Hematopoietic multipotent progenitor cell treated with erythropoietin and hydrocortisone succinate and interleukin-3 and kit ligand, for 17 days (in vitro differentiated cells): Measurements from ENCODE around the gene NEK2.
"Not testable (repeated sequence)": the region's sequence is repeated elsewhere in the genome, so short reads cannot be mapped to it uniquely, and the experiment has no call there.

Source experiments
- DNase-seq: peaks from one replicate; pipeline ENCODE4 v3.0.0-alpha.2; 2015; ENCODE audit warnings: low spot score

NEK2 gene

DNA sequence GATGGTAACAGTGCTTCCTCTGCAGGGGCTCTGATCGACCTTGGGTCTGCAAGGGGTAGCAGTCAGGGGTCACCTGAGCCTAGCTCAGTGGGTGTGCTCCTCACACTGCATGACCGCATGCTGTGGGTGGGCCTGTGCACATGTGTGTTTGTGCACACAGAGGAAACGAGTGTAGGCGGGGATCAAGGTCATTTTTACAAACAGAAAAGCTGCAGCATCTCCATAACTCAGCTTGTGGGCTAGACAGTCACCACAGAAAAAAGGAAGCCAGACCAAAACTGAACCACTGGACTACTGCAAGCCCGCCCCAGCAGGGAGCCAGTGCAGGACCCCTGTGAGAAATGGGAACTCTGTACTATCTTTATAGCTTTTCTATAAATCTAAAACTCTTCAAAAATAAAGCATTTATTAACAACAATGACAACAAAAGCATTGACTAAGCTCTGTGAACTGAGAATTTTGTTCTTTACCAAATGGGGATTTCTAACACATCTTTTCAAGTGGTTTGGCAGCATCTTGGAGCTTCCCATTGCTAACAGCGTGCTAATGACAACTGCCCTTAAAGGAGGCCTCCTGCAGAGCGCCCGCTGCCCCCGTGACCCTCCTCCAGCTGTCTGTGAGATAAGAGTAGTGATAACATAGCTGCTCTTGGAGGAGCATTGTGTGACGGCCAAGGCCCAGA is 19.9 kb upstream of the NEK2 start:
- no peak for DNase-seq

DNA sequence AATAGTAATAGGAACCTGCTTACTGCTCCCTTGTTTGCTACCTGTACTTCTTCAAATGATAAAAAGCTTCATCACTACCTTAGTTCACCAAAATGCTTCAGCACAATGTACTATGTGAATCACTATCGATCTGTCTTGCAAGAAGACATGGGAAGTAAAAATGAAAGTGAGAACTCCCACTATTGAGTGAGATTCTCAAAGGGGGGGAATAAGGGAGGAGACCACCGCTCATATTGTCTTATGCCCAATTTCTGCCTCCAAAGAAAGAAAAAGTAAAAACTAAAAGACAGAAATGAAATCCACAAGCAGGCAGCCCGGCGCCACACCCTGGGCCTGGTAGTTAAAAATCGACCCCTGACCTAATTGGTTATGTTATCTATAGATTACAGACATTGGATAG is 18.5 kb upstream of the NEK2 start:
- not testable (repeated sequence) for DNase-seq

DNA sequence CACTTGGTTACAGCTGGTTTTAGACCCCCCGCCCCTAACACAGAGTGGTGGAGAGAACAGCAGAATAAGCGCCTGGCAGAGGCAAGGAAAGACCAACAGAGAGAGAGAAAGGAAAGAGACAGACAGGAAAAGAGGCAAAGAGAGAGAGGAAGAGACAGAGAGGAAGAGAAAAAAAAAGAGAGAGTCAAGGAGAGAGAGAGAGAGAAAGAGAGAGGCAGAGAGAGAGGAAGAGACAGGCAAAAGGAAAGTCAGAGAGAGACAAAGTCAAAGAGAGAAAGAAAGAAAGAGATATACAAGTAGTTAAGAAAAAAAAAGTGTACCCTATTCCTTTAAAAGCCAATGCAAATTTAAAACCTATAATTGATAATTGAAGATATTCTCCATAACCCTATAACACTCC is 13.0 kb upstream of the NEK2 start:
- no peak for DNase-seq

DNA sequence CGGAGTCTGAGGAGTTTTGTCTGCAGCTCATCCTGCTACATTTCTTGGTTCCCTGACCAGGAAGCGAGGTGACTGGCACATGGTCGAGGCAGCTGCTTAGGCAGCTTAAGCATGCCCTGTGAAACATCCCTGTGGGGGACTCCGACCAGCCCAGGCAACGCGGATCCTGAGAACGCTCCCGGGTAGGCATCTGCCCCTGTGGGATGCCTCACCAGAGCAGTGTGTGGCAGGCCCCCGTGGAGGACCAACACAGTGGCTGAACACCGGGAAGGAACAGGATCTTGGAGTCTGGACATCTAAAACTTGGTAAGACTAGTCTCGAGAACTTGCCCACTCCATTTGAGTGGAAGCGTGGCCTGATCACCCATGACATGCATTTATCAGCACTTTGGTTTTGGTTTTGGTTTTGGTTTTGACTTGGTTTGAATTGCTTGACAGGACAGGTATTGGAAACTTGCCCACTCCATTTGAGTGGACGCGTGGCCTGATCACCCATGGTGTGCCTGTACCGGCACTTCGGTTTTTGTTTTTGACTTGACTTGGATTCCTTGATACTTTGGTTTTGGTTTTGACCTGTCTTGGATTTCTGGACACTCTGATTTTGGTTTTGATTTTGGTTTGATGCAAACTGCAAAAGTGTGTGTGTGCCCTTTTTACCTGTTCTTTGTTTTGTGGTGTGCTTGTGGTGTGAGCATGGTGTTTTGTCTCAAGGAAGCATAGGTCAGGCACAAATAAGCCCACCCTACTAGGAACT is 12.2 kb upstream of the NEK2 start:
- no peak for DNase-seq

DNA sequence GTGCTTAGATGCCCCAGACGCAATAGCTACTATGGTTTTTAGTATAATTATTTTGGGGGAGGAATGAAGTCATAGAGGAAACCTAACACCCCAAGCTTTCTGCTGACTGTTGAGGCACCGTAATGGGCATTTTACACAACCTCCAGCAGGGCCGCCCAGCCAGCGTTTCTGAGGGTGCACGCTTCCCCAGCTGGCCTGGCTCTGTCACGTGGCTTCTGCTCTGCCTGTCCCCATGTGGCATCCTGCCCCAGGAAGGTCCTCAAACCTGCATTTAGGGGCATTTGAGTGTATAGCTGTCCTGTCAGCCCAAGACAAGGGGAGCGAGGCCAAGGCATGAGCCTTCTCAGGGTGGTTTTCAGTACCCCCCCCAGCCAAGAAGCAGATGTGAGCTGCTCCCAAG is 10.4 kb upstream of the NEK2 start:
- no peak for DNase-seq

DNA sequence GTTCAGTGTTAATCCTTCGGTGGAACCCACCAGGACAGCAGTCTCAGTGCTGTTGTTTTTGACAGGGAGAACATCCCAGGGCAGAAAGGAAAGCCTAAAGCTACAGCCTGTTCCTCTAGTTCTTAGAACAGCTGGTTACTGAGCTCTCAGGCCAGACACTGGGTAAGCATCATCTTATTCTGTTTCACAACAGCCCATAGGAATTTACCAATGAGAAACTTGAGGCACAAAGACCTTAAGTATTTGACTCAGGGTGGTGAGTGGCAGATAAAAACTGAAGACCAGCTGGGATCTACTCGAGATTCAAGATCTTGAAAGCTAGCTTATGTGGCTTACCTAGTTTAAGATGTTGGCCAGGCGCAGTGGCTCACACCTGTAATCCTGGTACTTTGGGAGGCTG is 9.4 kb upstream of the NEK2 start:
- no peak for DNase-seq

DNA sequence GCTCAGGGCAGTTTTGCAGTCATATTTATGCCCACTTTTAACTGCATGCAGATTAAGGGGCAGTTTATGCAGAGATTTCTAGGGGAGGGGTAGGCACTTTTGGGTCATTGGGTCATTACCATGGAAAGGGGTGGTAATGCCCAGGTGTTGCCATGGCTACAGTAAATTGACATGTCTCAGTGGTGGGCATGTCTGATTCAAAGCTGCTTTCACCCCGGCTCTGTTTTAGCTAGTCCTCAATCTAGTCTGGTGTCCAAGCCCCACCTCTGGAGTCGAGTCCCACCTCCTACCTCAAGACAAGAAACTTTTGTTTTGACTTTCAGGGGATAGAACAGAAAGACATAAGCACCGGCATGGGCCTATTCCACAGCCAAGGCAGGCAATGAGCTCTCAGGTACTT is 8.9 kb upstream of the NEK2 start:
- no peak for DNase-seq

DNA sequence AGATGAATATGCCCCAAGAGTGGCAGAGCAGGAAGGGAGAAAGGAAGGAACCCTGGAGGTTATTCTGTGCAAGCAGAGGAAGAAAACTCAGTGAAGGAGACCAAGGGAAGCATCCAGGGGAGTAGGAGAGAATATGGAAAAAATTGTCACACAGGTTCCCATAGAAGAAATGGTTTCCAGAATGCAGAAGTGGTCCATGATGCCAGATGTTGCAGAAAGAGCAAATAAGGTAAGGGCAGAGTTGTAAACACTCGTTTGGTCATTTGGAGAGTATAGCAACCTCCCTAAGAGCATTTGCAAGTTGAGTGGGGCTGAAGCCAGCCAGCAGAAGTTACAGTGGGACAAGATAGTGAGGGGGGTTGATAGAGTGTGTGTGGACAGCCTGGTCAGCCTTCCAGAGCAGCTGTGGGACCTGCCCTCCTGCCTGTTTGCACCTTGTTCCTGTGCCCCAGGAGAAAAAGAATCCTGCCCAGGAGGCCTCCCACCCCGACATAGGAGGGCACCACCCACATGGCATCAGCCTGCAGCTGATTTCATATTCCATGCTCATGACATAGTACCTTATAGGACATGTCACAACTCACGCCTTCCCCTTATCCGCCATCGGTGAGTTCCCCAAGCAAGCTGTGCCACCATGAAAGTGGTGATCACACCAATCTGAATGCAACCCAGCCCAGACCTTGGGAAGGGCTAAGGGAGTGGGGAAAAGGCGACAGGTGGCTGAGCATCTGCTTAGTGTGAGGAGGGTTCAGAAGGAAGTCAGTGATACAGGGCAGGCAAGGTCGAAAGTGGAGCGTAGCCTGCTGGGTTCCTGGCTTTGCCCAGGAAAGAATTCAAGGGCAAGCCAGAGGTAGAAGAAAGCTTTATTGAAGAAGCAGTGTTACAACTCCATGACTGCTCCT is 8.2 kb upstream of the NEK2 start:
- DNase-seq = no peak

DNA sequence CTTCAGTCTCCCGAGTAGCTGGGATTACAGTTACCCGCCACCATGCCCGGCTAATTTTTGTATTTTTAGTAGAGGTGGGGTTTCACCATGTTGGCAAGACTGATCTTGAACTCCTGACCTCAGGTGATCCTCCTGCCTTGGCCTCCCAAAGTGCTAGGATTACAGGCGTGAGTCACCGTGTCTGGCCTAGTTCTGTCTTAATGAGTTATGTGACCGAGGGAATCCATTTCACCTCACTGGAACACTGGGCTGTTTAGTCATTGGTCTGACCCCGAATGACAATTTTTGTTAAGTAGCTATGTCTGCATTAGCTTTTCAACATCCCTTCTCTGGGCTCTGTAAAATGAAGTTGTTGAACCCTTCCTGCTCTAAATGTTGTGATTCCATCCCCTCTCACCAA is 6.8 kb upstream of the NEK2 start:
- not testable (repeated sequence) for DNase-seq

DNA sequence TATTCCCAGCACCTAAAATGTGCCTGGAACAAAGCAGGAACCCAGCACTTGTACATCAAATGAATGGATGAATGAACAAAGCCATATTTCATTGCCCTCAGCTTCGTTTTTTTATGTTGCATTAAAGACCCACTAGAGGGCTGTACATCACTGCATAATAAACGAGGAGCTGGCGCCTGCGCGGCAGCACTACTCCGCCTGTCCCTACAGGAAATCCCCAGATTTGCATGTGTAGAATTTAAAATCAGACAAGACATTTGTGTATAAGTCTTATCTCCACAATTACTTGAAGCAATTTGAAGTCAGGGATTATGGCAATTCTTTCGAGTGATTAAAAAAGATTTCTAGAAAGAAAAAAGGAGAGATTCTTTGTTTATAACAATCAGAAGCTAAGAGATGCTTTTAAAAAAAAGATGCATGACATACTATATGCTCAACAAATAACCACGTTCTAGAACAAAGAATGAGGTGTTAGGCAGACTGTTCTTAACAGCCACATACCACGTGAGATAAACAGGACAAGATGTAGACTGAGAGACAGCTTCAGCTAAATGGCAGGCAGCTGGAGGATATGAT is 5.4 kb upstream of the NEK2 start:
- DNase-seq = peak; percentile 36

DNA sequence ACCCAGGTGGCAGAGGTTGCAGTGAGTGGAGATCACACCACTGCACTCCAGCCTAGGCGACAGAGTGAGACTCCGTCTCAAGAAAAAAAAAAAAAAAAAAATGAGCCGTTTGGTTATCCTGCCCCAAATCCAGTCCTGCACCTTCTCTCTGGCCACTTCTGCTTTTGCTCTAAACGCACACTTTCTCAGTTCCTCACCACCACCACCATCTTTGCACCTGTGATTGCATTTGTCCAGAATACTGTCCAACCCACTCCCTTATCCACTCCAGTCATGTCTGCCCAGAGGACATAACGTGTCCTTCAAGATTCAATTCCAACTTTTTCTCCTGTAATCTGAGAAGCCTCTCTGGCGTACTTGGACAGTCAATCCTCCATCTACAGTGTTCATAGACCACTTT is 2.2 kb upstream of the NEK2 start:
- no peak for DNase-seq

DNA sequence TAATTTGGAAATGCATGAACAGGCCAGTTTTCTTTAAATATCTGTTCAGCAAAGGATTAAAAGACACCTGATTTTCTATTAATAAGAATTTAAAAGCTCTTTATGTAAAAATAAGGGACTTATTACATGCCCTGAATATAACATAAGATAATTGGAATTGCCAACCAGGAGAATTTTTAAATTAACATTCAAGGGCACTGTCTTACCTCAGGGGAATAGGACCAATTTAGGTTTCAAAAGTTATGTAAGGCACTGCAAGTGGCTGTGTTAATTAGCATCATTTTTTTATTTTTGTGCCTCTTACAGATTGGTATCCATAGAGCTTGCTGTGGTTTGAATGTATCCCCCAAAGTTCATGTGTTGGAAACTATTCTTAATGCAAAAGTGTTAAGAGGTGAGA is 1.3 kb upstream of the NEK2 start:
- no peak for DNase-seq

DNA sequence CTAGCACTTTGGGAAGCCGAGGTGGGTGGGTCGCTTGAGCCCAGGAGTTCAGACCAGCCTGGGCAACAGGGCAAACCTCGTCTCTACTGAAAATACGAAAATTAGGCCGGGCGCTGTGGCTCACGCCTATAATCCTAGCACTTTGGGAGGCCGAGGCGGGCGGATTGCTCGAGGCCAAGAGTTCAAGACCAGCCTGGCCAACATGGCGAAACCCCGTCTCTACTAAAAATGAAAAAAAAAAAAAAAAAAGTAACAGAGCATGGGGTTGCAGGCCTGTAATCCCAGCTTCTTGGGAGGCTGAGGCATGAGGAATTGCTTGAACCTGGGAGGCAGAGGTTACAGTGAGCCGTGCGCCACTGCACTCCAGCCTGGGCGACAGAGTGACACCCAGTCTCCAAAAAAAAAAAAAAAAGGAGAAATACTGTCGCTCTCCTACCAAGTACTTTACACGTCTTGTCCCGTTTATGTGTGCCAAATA is 724 bp upstream of the NEK2 start:
- DNase-seq = no peak

DNA sequence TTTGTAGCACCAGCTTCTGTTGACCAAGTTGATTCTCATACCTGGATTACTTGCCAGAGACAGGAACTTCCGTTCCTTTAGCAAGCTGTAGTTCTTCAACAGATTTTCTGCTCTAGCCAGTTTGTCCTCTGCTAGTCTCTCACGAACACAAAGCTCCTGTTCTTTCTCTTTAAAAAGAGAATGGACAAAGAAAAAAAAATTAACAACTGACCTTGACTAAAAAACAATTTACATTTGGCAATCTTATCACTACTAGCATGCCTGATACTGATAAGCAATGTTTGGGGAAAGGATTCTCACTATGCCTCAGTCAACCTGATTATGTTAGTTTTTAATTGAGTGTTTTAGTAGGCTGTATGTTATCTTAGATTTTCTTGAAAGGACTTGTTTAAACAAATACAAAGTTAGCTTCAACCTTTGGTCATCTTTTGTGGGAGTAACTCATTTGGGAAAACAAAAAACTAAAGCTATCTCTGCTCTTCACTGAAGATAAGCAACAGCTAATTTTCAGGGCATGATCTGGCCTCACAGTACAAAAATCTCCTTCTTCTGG is 8.3 kb downstream of the NEK2 start:
- DNase-seq = no peak

DNA sequence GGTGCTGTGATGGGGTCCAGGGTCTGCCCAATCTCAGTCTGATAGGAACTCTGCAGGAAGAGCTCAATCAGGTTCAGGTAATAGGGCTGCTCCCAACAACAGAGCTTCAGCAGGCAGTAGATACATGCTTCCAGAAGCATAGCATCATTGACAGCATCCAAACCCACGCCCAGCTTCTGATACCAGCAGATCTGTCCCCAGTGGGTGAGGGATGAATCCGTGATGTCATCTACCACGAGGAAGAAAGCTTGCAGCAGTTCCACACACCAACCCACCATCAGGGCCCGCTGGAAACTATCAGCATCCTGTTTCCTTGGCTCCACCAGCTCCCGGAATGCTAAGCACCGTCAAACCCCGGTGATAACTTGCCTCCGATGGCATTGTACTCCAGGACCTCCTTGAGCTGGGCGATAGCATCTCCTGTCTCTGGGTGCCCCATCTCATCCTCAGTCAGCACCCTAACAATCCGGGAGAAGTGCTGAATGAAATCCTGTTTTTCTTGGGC is 14.7 kb downstream of the NEK2 start:
- no peak for DNase-seq

DNA sequence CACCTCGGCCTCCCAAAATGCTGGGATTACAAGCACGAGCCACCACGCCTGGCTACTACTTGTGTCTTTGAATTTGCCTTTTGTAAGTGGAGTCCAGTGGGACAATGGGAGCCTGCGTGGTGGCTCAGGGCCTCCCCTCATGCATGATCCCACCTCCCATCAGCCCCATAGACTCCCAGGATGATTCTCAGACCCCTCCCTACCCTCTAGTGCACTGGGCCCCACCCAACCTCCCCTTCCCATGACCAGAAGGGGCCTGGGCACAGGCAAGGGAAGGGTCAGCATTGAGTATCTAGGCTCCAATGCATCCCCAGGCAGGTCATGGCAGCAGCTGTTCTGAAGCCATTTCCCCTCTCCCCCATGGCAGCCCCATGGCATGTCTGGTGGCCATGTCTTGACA is 18.7 kb downstream of the NEK2 start:
- DNase-seq = no peak

DNA sequence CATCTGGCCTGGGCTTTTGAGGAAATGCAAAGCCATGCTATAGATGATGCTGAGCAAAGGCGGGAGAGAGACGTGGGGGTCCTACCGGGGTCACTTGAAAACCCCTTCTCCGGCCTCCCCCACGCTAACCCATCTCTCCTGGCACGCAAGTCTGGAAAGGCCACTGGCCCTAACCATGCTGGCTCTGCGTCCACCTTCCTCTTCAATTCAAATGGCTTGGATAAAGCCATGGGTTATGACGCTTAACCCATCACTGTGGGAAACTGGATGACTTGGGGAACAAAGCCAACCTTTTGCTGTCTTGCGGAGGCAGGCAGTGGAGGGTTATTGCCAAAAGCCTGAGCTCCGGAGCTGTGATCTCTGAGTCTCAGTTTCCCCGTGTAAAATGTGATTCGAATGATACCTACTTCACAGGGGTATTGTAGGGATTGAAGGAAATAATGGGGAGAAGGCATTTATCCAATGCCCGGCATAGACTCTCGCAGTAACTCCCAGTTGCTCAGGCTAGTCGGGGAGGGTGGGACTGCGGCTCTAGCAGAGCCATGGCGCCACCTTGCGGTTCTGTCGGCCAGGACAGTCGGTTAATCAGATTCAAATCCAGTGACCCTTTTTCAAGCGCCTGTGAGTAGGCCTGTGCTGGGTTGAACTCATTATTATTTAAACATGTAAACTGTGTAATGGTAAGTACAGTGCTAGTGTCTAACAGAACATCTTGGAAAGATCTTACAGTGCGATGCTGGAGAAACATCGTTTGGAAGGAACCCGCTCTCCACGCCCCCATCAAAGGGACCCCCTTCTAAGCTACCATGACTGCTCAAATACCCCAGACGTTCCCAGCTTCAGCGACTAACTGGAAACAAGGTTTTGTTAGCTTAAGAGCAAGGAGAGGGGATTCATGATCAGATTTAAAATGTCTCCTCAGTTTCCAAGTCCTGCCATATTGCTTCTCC is 20.3 kb downstream of the NEK2 start:
- DNase-seq = peak; percentile 86

DNA sequence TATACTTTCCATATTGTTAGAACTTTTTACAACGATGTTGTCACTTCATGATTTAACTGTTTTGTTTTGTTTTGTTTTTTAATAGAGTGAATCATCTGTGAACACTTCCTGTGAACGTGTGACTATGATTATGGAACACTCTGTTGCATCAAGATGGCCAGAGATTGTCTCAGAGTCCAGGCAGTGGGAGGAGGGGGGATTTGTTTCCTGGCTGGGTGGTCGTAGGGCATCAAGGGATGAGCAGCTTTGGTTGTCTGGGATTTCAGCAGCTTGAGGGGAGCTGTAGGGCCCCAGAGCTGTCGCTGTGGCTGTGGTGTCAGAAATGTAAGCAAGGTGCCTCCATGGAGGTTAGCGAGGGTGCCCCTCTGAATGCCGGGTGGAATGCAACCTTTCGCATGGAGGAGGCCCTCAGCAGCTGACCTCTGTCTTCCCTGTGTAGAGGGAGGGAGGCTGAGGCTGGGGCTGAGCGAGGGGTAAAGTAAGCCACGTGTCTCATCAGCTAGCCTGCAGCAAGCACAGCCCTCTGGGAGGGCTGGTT is 21.4 kb downstream of the NEK2 start:
- no peak for DNase-seq

DNA sequence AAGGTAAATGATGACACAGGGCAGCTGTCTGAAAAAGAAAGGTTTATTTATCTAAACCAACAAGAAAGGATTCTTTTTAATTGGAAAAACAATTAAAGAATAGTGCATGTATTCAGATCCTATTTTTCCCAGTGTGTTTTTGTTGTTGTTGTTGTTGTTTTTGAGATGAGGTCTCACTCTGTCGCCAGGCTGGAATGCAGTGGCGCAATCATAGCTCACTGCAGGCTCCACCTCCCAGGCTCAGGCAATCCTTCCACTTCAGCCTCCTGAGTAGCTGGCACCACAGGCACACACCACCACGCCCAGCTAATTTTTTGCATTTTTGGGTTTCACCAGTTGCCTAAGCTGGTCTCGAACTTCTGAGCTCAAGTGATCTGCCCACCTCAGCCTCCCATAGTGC is 22.1 kb downstream of the NEK2 start:
- DNase-seq = no peak

DNA sequence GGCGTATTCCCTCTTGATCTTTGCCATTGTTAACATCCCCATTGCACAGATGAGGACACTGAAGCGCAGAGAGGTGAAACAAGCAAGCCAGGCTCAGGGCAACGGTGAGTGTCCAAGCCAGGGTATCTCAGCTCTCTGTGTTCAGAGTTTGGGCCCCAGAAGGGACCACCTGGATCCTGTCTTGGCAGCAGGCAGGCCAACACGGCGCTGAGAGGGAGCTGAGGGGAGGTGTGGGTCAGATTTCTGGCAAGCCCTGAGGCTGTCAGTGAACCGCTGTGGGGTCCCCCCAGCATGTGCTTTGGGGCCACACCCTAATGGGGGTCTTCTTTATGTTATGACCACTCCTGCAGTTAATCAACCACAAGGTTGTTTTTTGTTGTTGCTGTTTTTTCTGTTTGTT is 23.1 kb downstream of the NEK2 start:
- DNase-seq = no peak
